ENCODE results near the gene LMX1B. TPM values are rescaled to one million over a fixed set of nuclear protein-coding genes. Genes with fewer than 3 reads are reported as not detected.

LMX1B gene
- total RNA-seq, 1 experiment from 2014 or later, result 11.3 TPM

DNA sequence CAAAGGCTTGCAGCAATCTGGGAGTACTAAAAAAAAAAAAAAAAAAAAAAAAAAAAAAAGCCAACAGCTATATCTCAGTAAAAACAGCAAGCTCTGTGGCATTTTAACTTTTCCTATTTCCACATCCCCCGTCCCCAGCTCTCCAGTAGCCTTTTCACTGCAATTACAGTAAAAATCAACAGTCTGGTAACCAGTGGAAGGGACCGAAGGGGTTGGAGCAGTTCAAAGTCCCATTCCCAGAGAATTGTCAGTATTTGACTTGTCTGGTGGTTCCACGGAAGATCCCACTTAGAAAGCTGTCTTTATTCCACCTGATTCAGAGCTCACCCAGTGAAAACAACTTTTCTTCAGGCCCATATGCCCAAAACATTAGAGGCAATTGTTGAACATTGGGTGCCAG is 119.3 kb downstream of the LMX1B start:
- Histone ChIP-seq H3K27ac (ENCODE audit: low read depth, low read length) (no peak overlapping the region), H3K9me2 (ENCODE audit: insufficient read depth) (no peaks in the 10 kb centered on the region), H3K9ac (ENCODE audit: low read length) (no peak overlapping the region), H3K36me3 (ENCODE audit: control insufficient read depth in 1 of 2, insufficient read depth in 2 of 2, low read length in 2 of 2) (no peaks in the 10 kb centered on the region), H3K4me1 (ENCODE audit: control insufficient read depth in 1 of 2, insufficient read depth in 2 of 2, low read length in 2 of 2) (no peaks in the 10 kb centered on the region), H3K4me3 (replicated peaks in 1 of 2; ENCODE audit: low read depth in 1 of 2, low read length in 2 of 2) (no peak overlapping the region), H3K4me2 (ENCODE audit: low read length) (no peak overlapping the region), H3K9me3 (ENCODE audit: control insufficient read depth in 1 of 2, insufficient read depth in 1 of 2, low read depth in 1 of 2, low read length in 2 of 2) (peaks cover 6 to 12% of the 10 kb centered on the region in 2 experiments), H4K20me1 (ENCODE audit: insufficient read depth) (no peaks in the 10 kb centered on the region), H3K79me2 (ENCODE audit: insufficient read depth, low read length) (no peaks in the 10 kb centered on the region), H2AFZ (ENCODE audit: low read depth, low read length, poor library complexity, severe bottlenecking) (no peak overlapping the region), H3K27me3 (ENCODE audit: insufficient read depth, low read length) (no peaks in the 10 kb centered on the region)
- POLR2A ChIA-PET, result no interaction called here
- CTCF ChIA-PET, result interaction anchor here (1.0 to 1.4 kb wide), 2 partner anchors 27 to 28 kb away, joined by 3 to 4 read pairs; no protein-coding TSS in a partner anchor
- intact Hi-C loops (cut with micrococcal nuclease), result no loop called here
- BruUV-seq (replicated peaks), result no TSS peak
- no peak for DNase-seq (ENCODE audit: low read depth, low spot score)
- RAD21 ChIA-PET (ENCODE audit: low non-redundant PET in 1 of 2, low total read pairs in 2 of 2, uncharacterized antibody in 2 of 2, unreplicated experiment in 2 of 2), result interaction anchor here in 1 of 2 experiments (0.7 kb wide), 1 partner anchor 36 kb away, joined by 5 read pairs; no protein-coding TSS in a partner anchor
- no peak for TF ChIP-seq CTCF (IDR thresholded peaks at IDR 0.05 in 2 of 3, conservative IDR thresholded peaks at IDR 0.05 in 1 of 3; ENCODE audit: borderline replicate concordance in 1 of 3, insufficient read depth in 1 of 3, low read depth in 2 of 3, low read length in 2 of 3)
- no peak for TF ChIP-seq POLR2AphosphoS5 (IDR thresholded peaks at IDR 0.05; ENCODE audit: low read depth, low read length)
- ATAC-seq, result no peak

- no peaks in the 10 kb centered on the region for H3K79me2 ChIP-seq (ENCODE audit: insufficient read depth, low read length)
Observed at GRCh38 chr9:126734877-126735276, 121.1 kb downstream of the LMX1B start.

More at GRCh38 chr9:126734877-126735276, 121.1 kb downstream of the LMX1B start:
- H3K4me2 ChIP-seq (ENCODE audit: low read length), result no peak overlapping the region
- ChIA-PET RAD21 (ENCODE audit: low non-redundant PET in 1 of 2, low total read pairs in 2 of 2, uncharacterized antibody in 2 of 2, unreplicated experiment in 2 of 2) (no interaction called here), CTCF (no interaction called here), POLR2A (no interaction called here)
- TF ChIP-seq CTCF (IDR thresholded peaks at IDR 0.05 in 2 of 3, conservative IDR thresholded peaks at IDR 0.05 in 1 of 3; ENCODE audit: borderline replicate concordance in 1 of 3, insufficient read depth in 1 of 3, low read depth in 2 of 3, low read length in 2 of 3) (no peak), JUND (IDR thresholded peaks at IDR 0.05) (no peak), EGR1 (IDR thresholded peaks at IDR 0.05; ENCODE audit: low read depth) (no peak), SRF (IDR thresholded peaks at IDR 0.05; ENCODE audit: low read depth) (no peak), RAD21 (IDR thresholded peaks at IDR 0.05; ENCODE audit: low read depth) (no peak), FOSL1 (IDR thresholded peaks at IDR 0.05; ENCODE audit: low read depth) (no peak), POLR2AphosphoS5 (IDR thresholded peaks at IDR 0.05; ENCODE audit: low read depth, low read length) (no peak), CBX3 (IDR thresholded peaks at IDR 0.05; ENCODE audit: low read depth) (no peak), EZH2phosphoT487 (IDR thresholded peaks at IDR 0.05; ENCODE audit: borderline replicate concordance) (no peak), ZNF274 (IDR thresholded peaks at IDR 0.05; ENCODE audit: low read depth, low read length) (no peak), SIN3A (IDR thresholded peaks at IDR 0.05; ENCODE audit: low read depth) (no peak)
- TF ChIP-seq, protein P1, sequence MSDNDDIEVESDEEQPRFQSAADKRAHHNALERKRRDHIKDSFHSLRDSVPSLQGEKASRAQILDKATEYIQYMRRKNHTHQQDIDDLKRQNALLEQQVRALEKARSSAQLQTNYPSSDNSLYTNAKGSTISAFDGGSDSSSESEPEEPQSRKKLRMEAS (IDR thresholded peaks at IDR 0.05), result no peak
- H3K36me3 ChIP-seq (ENCODE audit: control insufficient read depth in 1 of 2, insufficient read depth in 2 of 2, low read length in 2 of 2), result no peaks in the 10 kb centered on the region
- H3K4me1 ChIP-seq (ENCODE audit: control insufficient read depth in 1 of 2, insufficient read depth in 2 of 2, low read length in 2 of 2), result no peaks in the 10 kb centered on the region
- DNase-seq (ENCODE audit: low read depth, low spot score), result no peak
- no peaks in the 10 kb centered on the region for H3K9me2 ChIP-seq (ENCODE audit: insufficient read depth)
- BruUV-seq (replicated peaks), result no TSS peak
- intact Hi-C loops (cut with micrococcal nuclease), result no loop called here
- H3K27me3 ChIP-seq (ENCODE audit: insufficient read depth, low read length), result no peaks in the 10 kb centered on the region
- no peak for ATAC-seq
- H3K9ac ChIP-seq (ENCODE audit: low read length), result no peak overlapping the region
- peaks cover 6 to 12% of the 10 kb centered on the region in 2 experiments for H3K9me3 ChIP-seq (ENCODE audit: control insufficient read depth in 1 of 2, insufficient read depth in 1 of 2, low read depth in 1 of 2, low read length in 2 of 2)
- H4K20me1 ChIP-seq (ENCODE audit: insufficient read depth), result no peaks in the 10 kb centered on the region
- H3K27ac ChIP-seq (ENCODE audit: low read depth, low read length), result no peak overlapping the region
- no peak overlapping the region for H2AFZ ChIP-seq (ENCODE audit: low read depth, low read length, poor library complexity, severe bottlenecking)
- no peak overlapping the region for H3K4me3 ChIP-seq (replicated peaks in 1 of 2; ENCODE audit: low read depth in 1 of 2, low read length in 2 of 2)

All from HCT116 (cell line).